ENCODE results near the gene OR2F2.

Gene OR2F2, protein sequence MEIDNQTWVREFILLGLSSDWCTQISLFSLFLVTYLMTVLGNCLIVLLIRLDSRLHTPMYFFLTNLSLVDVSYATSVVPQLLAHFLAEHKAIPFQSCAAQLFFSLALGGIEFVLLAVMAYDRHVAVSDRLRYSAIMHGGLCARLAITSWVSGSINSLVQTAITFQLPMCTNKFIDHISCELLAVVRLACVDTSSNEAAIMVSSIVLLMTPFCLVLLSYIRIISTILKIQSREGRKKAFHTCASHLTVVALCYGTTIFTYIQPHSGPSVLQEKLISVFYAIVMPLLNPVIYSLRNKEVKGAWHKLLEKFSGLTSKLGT

DNA sequence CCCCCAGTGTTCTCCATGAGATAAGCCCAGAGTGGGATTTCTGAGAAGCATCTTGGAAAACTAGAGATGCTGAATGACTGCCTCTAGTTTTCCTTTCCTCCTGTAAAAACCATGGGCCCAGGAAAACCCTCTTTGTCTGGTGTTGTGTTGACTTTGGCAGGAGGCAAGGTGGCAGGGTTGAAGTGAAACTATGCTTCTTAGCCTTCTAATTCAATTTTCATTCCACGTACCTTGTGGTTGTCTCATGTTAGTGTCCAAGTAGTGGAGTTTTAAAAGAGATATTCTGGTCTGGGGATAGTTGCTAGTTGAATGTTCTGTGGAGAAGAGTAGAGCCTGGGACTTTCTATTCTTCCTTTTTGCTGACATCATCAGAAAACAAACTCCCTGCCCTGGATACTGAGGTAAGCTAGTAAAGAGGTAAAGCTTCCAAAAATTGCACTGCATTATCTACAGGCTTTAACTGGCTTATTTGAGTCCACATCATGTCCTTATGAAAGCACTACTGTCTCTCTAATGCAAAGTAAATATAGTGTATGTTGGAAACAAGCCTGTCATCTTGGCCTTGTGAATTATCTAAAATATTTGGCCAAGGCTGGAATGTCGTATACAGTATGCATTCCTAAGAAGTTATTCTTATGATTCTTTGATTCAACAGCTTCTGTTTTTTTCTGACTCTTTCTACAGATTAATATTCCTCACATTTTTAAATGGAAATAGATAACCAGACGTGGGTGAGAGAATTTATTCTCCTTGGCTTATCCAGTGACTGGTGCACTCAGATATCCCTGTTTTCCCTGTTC lies at the start of gene OR2F2:
Gene OR2F2 (plus strand): TSS at position 708 of the 800 bp plus-strand sequence. CDS start 0 bp downstream, at position 708.
- no peak for DNase-seq (ENCODE audit: low read depth)
- no peak within 1 kb of the TSS for H3K4me3 ChIP-seq (ENCODE audit: low read depth, low read length)

DNA sequence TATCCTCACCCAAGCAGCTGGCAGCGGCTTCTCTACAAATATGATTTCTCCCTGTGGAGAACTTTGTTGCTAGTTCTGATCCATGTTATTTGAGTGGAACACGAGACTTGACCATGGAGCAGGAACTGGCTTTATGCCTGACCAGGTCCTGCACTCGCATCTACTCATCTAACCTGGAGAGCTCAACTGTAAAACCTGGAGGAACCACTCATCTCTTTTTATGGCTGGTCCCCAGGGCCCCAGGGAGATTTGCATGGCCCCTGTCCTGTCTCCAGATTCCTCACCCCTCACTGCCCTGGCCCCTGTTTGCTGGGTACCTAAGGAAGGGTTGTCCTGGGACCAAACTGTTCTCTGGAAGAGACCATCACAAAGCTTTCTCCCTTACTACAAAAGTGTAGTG lies 49.1 kb upstream of the OR2F2 start:
- H3K4me3 ChIP-seq (ENCODE audit: low read depth, low read length): no peak overlapping the region
- no peak for DNase-seq (ENCODE audit: low read depth)

- no peak for DNase-seq (ENCODE audit: low read depth)
- no peak overlapping the region for H3K4me3 ChIP-seq (ENCODE audit: low read depth, low read length)
Observed at GRCh38 chr7:143886826-143887477, 48.1 kb upstream of the OR2F2 start.

- H3K4me3 ChIP-seq (ENCODE audit: low read depth, low read length): no peak overlapping the region
- no peak for DNase-seq (ENCODE audit: low read depth)
Observed at GRCh38 chr7:143889068-143889467, 46.0 kb upstream of the OR2F2 start.

- no peak for DNase-seq (ENCODE audit: low read depth)
Observed at GRCh38 chr7:143890558-143890957, 44.5 kb upstream of the OR2F2 start.

GRCh38 chr7:143891457-143891856 lies 43.6 kb upstream of the OR2F2 start:
- H3K4me3 ChIP-seq (ENCODE audit: low read depth, low read length): no peak overlapping the region
- no peak for DNase-seq (ENCODE audit: low read depth)

More at GRCh38 chr7:143890558-143890957, 44.5 kb upstream of the OR2F2 start:
- no peak overlapping the region for H3K4me3 ChIP-seq (ENCODE audit: low read depth, low read length)

DNA sequence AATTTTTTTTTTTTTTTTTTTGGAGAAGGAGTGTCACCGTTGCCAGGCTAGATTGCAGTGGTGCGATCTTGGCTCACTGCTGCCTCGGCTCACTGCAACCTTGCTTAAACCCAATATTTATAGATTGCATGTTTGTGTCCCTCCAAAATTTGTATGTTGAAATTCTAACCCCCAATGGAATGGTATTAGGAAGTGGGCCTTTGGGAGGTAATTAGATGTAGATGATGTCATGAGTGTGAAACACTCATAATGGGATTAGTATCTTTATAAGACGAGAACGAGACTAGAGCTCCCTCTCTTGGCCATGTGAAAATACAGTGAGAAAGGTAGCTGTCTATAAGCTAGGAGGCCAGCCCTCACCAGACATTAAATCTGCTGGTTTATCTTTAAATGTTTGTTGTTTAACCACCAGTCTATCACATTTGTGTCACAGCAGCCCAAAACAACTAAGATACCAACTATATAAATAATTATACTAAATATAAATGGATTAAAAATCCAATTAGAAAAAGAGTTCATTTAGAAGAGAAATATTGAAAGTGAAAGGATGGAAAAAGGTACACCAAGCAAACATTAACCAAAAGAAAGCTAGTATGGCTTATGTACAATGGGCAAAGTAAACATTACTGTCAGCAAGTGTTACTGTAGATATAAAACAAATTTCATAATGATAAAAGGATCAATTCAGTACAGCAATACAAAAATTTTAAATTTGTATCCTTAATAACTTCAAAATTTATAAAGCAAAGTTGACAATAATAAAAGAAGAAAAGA lies 42.3 kb upstream of the OR2F2 start:
- no peak overlapping the region for H3K4me3 ChIP-seq (ENCODE audit: low read depth, low read length)
- no peak for DNase-seq (ENCODE audit: low read depth)

- no peak for DNase-seq (ENCODE audit: low read depth)
- H3K4me3 ChIP-seq (ENCODE audit: low read depth, low read length): no peak overlapping the region
Observed at GRCh38 chr7:143896667-143897066, 38.4 kb upstream of the OR2F2 start.

GRCh38 chr7:143898810-143899209 lies 36.2 kb upstream of the OR2F2 start:
- H3K4me3 ChIP-seq (ENCODE audit: low read depth, low read length): no peak overlapping the region
- DNase-seq (ENCODE audit: low read depth): no peak

DNA sequence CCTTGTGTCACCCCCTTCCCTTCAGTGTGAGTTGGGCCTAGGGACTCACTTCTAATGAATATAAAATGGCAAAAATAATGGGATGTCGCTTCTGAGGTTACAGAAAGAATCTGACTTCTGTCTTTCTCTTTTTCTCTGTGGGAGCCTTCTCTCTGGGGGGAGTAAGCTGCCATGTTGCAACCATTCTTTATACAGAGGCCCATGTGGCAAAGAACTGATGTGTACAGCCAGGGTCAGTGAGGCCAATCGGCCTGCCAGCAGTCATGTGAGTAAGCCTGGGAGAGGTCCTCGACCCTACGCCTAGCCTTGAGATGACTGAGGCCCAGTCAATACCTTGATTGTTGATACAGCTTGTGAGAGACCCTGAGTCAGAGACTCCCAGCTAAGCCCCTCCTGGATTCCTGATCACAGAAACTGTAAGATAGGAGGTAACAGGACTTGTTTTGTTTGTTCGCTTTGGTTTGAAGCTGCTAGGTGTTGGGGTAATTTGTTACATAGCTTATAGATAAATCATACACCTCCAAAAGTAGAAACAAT lies 34.7 kb upstream of the OR2F2 start:
- peak; percentile 45 for DNase-seq (ENCODE audit: low read depth)
- H3K4me3 ChIP-seq (ENCODE audit: low read depth, low read length): peak overlapping the region; percentile 9

DNA sequence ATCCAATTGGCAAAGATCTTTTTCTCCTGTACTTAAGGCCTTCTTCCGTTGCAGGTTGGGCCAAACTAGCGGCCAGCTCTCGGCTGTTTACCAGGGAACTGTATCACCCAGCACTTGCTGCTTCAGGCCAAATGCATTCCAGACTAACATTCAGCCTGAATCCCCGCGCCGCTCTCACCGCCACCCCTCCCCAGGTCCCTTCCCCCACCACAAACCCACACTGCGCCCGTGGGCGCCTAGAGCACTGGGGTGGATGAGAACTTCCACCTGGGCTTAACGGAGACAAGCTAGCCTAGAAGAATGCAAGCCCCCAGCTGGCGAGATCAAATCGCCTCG lies 33.7 kb upstream of the OR2F2 start:
- H3K4me3 ChIP-seq (ENCODE audit: low read depth, low read length): peak overlapping the region; percentile 70
- no peak for DNase-seq (ENCODE audit: low read depth)

GRCh38 chr7:143901668-143902331 lies 33.2 kb upstream of the OR2F2 start, which contains the start of gene TCAF1:
Gene TCAF1, minus strand, starts transcription at chr7:143902176. Its CDS starts 25,568 bp downstream, at chr7:143876608.
- peak within 1 kb of the TSS; percentile 70 for H3K4me3 ChIP-seq (ENCODE audit: low read depth, low read length)

GRCh38 chr7:143902332-143902899 lies 32.6 kb upstream of the OR2F2 start:
- no peak for DNase-seq (ENCODE audit: low read depth)
- no peak overlapping the region for H3K4me3 ChIP-seq (ENCODE audit: low read depth, low read length)

More at GRCh38 chr7:143901668-143902331, 33.2 kb upstream of the OR2F2 start, which contains the start of gene TCAF1:
- peak; percentile 82 for DNase-seq (ENCODE audit: low read depth)

GRCh38 chr7:143905509-143905908 lies 29.5 kb upstream of the OR2F2 start:
- no peak for DNase-seq (ENCODE audit: low read depth)
- H3K4me3 ChIP-seq (ENCODE audit: low read depth, low read length): no peak overlapping the region

GRCh38 chr7:143906151-143906550 lies 28.9 kb upstream of the OR2F2 start:
- no peak overlapping the region for H3K4me3 ChIP-seq (ENCODE audit: low read depth, low read length)
- no peak for DNase-seq (ENCODE audit: low read depth)

DNA sequence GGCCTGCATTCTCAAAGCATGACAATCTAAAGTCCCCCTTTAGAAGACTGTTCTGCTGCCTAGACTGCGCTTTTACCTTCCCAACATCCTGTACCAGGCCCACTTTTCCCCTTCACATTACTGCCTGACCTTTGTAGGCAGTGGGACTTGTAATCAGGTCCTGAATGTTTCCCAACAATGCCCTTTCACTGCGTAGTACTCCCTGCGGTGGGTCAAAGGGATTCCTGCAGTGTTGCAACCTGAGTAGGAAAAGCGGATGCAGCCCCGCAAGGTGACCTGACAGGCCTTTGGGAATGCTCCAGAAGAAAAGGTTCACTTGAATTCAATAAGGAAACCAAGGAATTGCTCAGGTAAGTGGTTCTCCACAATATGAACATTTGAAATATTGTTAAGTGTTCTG lies 28.1 kb upstream of the OR2F2 start:
- no peak for DNase-seq (ENCODE audit: low read depth)
- H3K4me3 ChIP-seq (ENCODE audit: low read depth, low read length): no peak overlapping the region

DNA sequence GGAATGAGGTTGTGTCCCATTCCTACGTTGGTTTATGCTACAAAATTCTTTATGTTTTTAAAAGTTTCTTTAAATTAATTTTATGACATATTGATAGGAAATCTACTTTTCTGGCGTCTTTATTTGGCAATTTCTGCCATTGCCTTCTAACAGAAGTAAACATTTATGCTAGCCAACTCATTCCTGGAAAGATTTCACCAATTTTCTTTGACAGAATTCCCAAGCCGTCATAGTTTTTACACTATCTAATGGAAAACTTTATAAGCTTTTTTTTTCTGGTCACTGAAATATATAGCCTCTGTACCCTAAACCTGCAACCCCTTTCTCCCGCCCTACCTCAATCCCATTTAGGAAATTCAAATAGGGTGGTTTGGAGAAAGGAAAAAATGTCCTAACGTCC lies 26.9 kb upstream of the OR2F2 start:
- no peak overlapping the region for H3K4me3 ChIP-seq (ENCODE audit: low read depth, low read length)
- no peak for DNase-seq (ENCODE audit: low read depth)

- no peak for DNase-seq (ENCODE audit: low read depth)
- H3K4me3 ChIP-seq (ENCODE audit: low read depth, low read length): no peak overlapping the region
Observed at GRCh38 chr7:143909863-143910262, 25.2 kb upstream of the OR2F2 start.

Measured in skeletal muscle cell (primary cell).